Tibial nerve (tissue), 4 donors: Measurements from ENCODE around the gene PANX2. TPM values are rescaled to one million over a fixed set of nuclear protein-coding genes. Genes with fewer than 3 reads are reported as not detected.
A peak's percentile ranks its signal among the peaks of the same experiment; 100 is the strongest.

ENCODE experiments used
- DNase-seq, 2 donors: peaks; one replicate each; pipeline ENCODE4 v3.0.0-alpha.2; 2019; ENCODE audit warnings: low spot score in 2 of 2
- H3K27ac ChIP-seq, 4 donors: fragments of 200-600 bp; sonication (generic) in 3 of 4; one replicate each; pipeline ENCODE4 v1.5.1; 2017 to 2019; ENCODE audit warnings: mild to moderate bottlenecking in 1 of 4
- H3K27me3 ChIP-seq, 2 donors: fragments of 200-600 bp; sonication (generic) in 1 of 2; one replicate each; pipeline versions ENCODE4 v1.5.1 to v1.6.0; 2017 to 2019
- H3K36me3 ChIP-seq, 3 donors: fragments of 200-600 bp; sonication (generic); one replicate each; pipeline ENCODE4 v1.5.1; 2018 to 2019
- H3K4me1 ChIP-seq, 4 donors: fragments of 200-600 bp; sonication (generic) in 3 of 4; one replicate each; pipeline ENCODE4 v1.5.1; 2017 to 2019
- H3K4me3 ChIP-seq, 4 donors: fragments of 200-600 bp; sonication (generic) in 3 of 4; one replicate each; pipeline ENCODE4 v1.5.1; 2017 to 2019; ENCODE audit warnings: mild to moderate bottlenecking in 1 of 4, moderate library complexity in 1 of 4
- H3K9me3 ChIP-seq, 4 donors: fragments of 200-600 bp; sonication (generic) in 3 of 4; one replicate each; pipeline ENCODE4 v1.5.1; 2017 to 2019
- EP300 ChIP-seq, 2 donors: sonication (generic); formaldehyde crosslinking; IDR thresholded peaks; one replicate each; pipeline ENCODE4 v1.6.1; 2017; ENCODE audit warnings: antibody characterized with exemption in 2 of 2, mild to moderate bottlenecking in 1 of 2
- POLR2A ChIP-seq, 2 donors: fragments of 450-650 bp; IDR thresholded peaks; one replicate each; pipeline ENCODE4 v1.6.1; 2017; ENCODE audit warnings: antibody characterized with exemption in 2 of 2, mild to moderate bottlenecking in 2 of 2, moderate library complexity in 2 of 2
- WGBS, 2 donors: methylation state at CpG; one replicate each; pipeline ENCODE4 v1.1.5; 2018; 5-methylcytosine and 5-hydroxymethylcytosine counted together
- total RNA-seq, 4 donors: library from RNA; depleted of rRNA; stranded (reverse); fragments of >200 nt; gene quantifications; one replicate each; pipeline ENCODE4 v1.1.0, GENCODE V29; 2016
- TF ChIP-seq, protein P1 (sequence below), 5 experiments: fragments of 200-600 bp in 3 of 5; fragments of 450-650 bp in 2 of 5; sonication (generic) in 3 of 5; IDR thresholded peaks; one replicate each; pipeline ENCODE4 v1.5.1; 2016 to 2019; ENCODE audit warnings: antibody characterized with exemption in 5 of 5, mild to moderate bottlenecking in 3 of 5, moderate library complexity in 2 of 5

PANX2 gene
- total RNA-seq, 4 donors from 2014 or later = 0.30 TPM; not detected in 3

DNA sequence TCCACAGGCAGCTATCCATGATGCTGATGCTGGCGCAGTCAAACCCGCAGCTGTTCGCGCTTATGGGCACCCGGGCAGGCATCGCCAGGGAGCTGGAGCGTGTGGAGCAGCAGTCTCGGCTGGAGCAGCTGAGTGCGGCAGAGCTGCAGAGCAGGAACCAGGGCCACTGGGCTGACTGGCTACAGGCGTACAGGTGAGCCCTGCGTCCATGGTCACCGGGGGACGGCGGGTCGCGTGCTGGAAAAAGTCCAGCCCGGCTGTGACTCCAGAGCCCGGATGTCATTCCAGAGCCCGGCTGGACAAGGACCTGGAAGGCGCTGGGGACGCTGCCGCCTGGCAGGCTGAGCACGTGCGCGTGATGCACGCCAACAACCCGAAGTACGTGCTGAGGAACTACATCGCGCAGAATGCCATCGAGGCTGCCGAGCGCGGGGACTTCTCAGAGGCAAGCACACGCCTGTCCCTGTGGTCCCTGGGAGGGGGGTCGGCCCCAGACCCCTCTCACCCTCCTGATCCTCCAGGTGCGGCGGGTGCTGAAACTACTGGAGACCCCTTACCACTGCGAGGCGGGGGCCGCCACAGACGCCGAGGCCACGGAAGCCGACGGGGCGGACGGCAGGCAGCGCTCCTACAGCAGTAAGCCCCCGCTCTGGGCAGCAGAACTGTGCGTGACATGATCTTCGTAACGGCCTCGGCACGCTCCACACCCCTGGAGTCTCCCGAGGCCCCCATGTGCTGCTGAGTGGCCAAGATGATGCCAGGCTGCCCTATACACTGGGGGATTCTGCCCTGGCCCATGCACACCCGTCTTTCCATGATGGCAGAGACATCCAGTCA, 46.4 kb downstream of the PANX2 start:
- Histone ChIP-seq H3K4me1 (peaks cover 0 to 25% (median 0%) of the 10 kb centered on the region in 4 donors), H3K36me3 (peaks cover 10 to 100% (median 48%) of the 10 kb centered on the region in 3 donors), H3K27ac (no peak overlapping the region), H3K27me3 (no peaks in the 10 kb centered on the region), H3K9me3 (no peaks in the 10 kb centered on the region), H3K4me3 (no peak overlapping the region)
- WGBS, 2 donors = 94 to 95% methylated on average over 43 to 51 of the region's 57 CpGs
- TF ChIP-seq, protein P1, sequence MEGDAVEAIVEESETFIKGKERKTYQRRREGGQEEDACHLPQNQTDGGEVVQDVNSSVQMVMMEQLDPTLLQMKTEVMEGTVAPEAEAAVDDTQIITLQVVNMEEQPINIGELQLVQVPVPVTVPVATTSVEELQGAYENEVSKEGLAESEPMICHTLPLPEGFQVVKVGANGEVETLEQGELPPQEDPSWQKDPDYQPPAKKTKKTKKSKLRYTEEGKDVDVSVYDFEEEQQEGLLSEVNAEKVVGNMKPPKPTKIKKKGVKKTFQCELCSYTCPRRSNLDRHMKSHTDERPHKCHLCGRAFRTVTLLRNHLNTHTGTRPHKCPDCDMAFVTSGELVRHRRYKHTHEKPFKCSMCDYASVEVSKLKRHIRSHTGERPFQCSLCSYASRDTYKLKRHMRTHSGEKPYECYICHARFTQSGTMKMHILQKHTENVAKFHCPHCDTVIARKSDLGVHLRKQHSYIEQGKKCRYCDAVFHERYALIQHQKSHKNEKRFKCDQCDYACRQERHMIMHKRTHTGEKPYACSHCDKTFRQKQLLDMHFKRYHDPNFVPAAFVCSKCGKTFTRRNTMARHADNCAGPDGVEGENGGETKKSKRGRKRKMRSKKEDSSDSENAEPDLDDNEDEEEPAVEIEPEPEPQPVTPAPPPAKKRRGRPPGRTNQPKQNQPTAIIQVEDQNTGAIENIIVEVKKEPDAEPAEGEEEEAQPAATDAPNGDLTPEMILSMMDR (IDR thresholded peaks at IDR 0.05) = no peak
- DNase-seq = no peak

DNA sequence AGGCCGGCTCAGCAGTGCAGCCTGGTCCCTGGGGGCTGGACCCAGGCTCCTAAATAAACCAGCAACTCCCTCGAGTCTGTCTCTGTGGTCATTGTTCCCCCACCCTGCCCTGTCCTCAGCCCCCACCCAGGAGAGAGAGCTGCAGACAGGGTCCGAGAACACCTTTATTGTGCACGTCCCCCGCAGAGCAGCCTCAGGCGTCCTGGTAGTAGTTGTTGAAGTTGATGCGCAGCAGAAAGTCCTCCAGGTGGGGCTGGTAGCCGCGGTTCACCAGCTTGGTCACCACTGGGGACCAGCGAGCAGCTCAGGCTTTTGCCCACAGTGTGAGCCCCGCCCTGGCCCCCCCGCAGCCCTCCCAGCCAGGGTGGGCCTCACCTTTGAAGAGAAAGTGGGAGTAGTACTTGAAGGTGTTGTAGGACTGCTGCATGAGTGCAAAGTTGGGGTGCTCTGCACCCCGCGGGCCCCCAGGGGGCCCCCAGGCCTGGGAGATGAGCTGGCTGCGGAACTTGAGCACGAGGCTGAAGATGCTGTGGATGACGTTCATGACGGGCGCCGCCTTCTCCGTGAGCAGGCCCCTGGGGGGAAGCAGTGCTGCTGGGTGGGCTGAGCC, 47.1 kb downstream of the PANX2 start:
- no peak for DNase-seq
- H3K27ac ChIP-seq = no peak overlapping the region
- no peak for TF ChIP-seq POLR2A (IDR thresholded peaks at IDR 0.05)
- TF ChIP-seq EP300 (IDR thresholded peaks at IDR 0.05) = no peak
- TF ChIP-seq, protein P1 (IDR thresholded peaks at IDR 0.05) = no peak
- no peak overlapping the region for H3K4me3 ChIP-seq
- no peaks in the 10 kb centered on the region for H3K27me3 ChIP-seq
- H3K4me1 ChIP-seq = peaks cover 0 to 25% (median 0%) of the 10 kb centered on the region in 4 donors
- WGBS, 2 donors = 77 to 86% methylated on average over 12 to 21 of the region's 21 CpGs
- peaks cover 9 to 100% (median 55%) of the 10 kb centered on the region in 3 donors for H3K36me3 ChIP-seq
- H3K9me3 ChIP-seq = no peaks in the 10 kb centered on the region

DNA sequence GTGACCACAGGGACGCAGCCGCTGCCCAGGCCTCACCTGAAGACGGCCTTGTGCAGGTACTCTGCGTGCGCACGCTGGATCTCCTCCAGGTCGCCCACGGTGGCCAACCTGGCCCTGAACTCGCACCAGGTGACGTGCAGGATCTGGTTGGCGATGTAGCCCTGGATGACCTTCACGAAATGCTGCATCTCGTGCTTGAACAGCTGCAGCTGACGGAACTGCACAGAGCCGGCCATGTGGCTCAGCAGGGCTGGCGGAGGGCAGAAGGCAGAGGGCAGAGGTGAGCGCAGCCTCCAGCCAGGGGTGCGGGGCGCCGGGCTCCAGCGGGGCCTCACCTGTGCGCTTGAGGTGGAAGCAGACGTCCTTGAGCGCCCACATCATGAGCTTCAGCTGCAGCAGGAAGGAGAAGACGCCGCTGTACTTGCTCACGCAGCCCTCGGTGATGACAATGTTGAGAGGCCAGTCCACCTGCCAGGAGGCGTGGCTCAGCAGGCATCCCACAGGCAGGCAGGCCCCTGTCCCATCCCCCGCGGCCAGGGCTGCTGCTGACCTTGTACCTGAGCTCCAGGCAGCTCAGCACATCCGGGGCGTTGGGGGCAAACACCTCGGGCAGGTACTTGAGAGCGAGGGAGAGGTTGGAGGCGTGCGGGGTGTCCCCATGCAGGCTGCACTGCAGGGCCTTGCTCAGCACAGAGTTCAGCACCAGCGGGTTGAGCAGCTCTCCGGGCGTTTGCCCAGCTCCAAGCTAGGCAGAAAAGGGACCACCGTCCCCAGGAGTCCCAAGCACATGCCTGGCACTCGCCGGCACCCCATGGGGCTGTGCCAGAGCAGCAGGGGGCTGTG, 47.8 kb downstream of the PANX2 start:
- no peak for DNase-seq
- H3K4me3 ChIP-seq = no peak overlapping the region
- H3K27me3 ChIP-seq = no peaks in the 10 kb centered on the region
- peaks cover 0 to 25% (median 0%) of the 10 kb centered on the region in 4 donors for H3K4me1 ChIP-seq
- peaks cover 9 to 100% (median 61%) of the 10 kb centered on the region in 3 donors for H3K36me3 ChIP-seq
- H3K27ac ChIP-seq = no peak overlapping the region
- no peaks in the 10 kb centered on the region for H3K9me3 ChIP-seq
- 82 to 92% methylated on average over 32 to 39 of the region's 43 CpGs for WGBS, 2 donors
- TF ChIP-seq EP300 (IDR thresholded peaks at IDR 0.05) = no peak

DNA sequence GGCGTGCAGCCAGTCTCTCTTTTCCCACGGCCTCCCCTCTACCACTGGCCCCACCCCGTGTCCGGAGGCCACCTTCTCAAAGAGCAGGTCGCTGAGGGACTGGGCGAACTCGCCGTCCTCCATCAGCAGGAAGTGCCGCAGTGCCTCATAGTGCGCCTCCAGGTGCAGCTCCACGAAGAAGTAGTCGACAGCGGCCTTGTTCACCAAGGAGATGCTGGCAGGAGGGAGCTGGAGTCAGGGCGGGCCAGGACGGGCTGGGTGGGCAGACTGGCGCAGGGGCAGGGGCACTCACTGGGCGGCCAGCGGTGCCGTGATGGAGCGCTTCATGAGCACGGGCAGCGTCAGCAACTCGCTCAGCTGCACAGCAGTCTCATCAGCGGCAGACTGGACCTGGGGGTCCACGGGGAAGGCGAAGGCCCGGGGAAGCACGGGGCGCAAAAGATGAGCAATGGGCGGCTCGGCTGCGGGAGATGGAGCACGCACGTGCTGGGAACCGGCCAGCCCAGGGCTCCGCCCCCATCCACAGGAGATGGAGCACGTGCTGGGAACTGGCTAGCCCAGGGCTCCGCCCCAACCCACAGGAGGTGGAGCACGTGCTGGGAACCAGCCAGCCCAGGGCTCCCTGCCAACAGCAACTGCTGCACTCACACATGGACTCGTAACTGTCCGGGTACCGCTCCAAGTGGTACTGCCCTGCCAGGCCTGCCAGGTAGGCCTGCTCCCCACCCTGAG, 48.6 kb downstream of the PANX2 start:
- Histone ChIP-seq H3K27me3 (no peaks in the 10 kb centered on the region), H3K27ac (no peak overlapping the region), H3K4me1 (peaks cover 0 to 25% (median 0%) of the 10 kb centered on the region in 4 donors), H3K9me3 (no peaks in the 10 kb centered on the region), H3K36me3 (peaks cover 9 to 100% (median 61%) of the 10 kb centered on the region in 3 donors), H3K4me3 (no peak overlapping the region)
- 63 to 71% methylated on average over 28 to 41 of the region's 42 CpGs for WGBS, 2 donors
- TF ChIP-seq, protein P1 (IDR thresholded peaks at IDR 0.05) = no peak
- no peak for TF ChIP-seq POLR2A (IDR thresholded peaks at IDR 0.05)
- TF ChIP-seq EP300 (IDR thresholded peaks at IDR 0.05) = no peak
- peak; percentile 65 to 73 for DNase-seq
